Thyroid gland (tissue), 4 donors: ENCODE data around the gene CD160. TPM values are rescaled to one million over a fixed set of nuclear protein-coding genes. Genes with fewer than 3 reads are reported as not detected.

ENCODE experiments used
- DNase-seq, 2 donors: peaks; one replicate each; pipeline ENCODE4 v3.0.0-alpha.2; 2019
- H3K27ac ChIP-seq, 3 donors: fragments of 200-600 bp; sonication (generic); 1 replicate in 2 of 3; 2 replicates in 1 of 3; pipeline ENCODE4 v1.5.1; 2016 to 2019; ENCODE audit warnings: mild to moderate bottlenecking in 1 of 3, moderate library complexity in 1 of 3
- H3K27me3 ChIP-seq: fragments of 200-600 bp; sonication (generic); one replicate; pipeline ENCODE4 v1.5.1; 2019
- H3K36me3 ChIP-seq, 2 donors: fragments of 200-600 bp; sonication (generic); one replicate each; pipeline ENCODE4 v1.5.1; 2016 to 2019
- H3K4me1 ChIP-seq, 2 donors: fragments of 200-600 bp; sonication (generic); one replicate each; pipeline ENCODE4 v1.5.1; 2017 to 2019
- H3K4me3 ChIP-seq, 3 donors: fragments of 200-600 bp; sonication (generic); replicated peaks in 1 of 3; 1 replicate in 2 of 3; 2 replicates in 1 of 3; pipeline ENCODE4 v1.5.1; 2016; ENCODE audit warnings: mild to moderate bottlenecking in 1 of 3
- H3K9me3 ChIP-seq: fragments of 200-600 bp; sonication (generic); one replicate; pipeline ENCODE4 v1.5.1; 2017
- CTCF ChIP-seq, 6 experiments: fragments of 200-600 bp in 3 of 6; fragments of 450-650 bp in 3 of 6; sonication (generic) in 3 of 6; IDR thresholded peaks; one replicate each; pipeline ENCODE4 v1.5.1; 2016 to 2019; ENCODE audit warnings: antibody characterized with exemption in 6 of 6, mild to moderate bottlenecking in 2 of 6, inconsistent platforms in 1 of 6, moderate library complexity in 1 of 6
- POLR2A ChIP-seq, 2 donors: fragments of 450-650 bp; IDR thresholded peaks; one replicate each; pipeline ENCODE4 v1.6.1; 2017; ENCODE audit warnings: antibody characterized with exemption in 2 of 2, mild to moderate bottlenecking in 2 of 2, moderate library complexity in 1 of 2
- WGBS, 2 donors: methylation state at CpG; one replicate each; pipeline ENCODE4 v1.1.5; 2017; 5-methylcytosine and 5-hydroxymethylcytosine counted together
- intact Hi-C: fragments of 100-400 bp; cut with DNase I; formaldehyde crosslinking; loops from one replicate; pipeline ENCODE4 v1.15.1; 2023
- total RNA-seq, 4 donors: library from RNA; depleted of rRNA; stranded (reverse); fragments of >200 nt; gene quantifications; one replicate each; pipeline ENCODE4 v1.2.3, GENCODE V29; 2016

CD160 gene
- total RNA-seq, 4 donors from 2014 or later, result not detected

- no peak overlapping the region for H3K4me3 ChIP-seq
- H3K9me3 ChIP-seq, result no peaks in the 10 kb centered on the region
- TF ChIP-seq CTCF (IDR thresholded peaks at IDR 0.05) (no peak), POLR2A (IDR thresholded peaks at IDR 0.05) (no peak)
- H3K4me1 ChIP-seq, result peaks cover 0 to 6% of the 10 kb centered on the region in 2 donors
- no peaks in the 10 kb centered on the region for H3K36me3 ChIP-seq
- intact Hi-C loops, result no loop called here
- DNase-seq, result no peak
- H3K27me3 ChIP-seq, result no peaks in the 10 kb centered on the region
- 90 to 94% methylated on average over 2 of the region's 2 CpGs for WGBS, 2 donors
- H3K27ac ChIP-seq, result no peak overlapping the region
These were observed 13.1 kb upstream of the CD160 start for GRCh38 chr1:145706086-145706664.

GRCh38 chr1:145707183-145707867 lies 12.0 kb upstream of the CD160 start, which contains the start of gene PDZK1:
Gene PDZK1 (minus strand): TSS chr1:145707368. CDS start chr1:145688021, 19,347 bp downstream.
- Histone ChIP-seq H3K27me3 (no peaks in the 10 kb centered on the region), H3K27ac (no peak within 1 kb of the TSS), H3K9me3 (no peaks in the 10 kb centered on the region), H3K4me1 (peaks cover 7 to 8% of the 10 kb centered on the region in 2 donors), H3K4me3 (no peak within 1 kb of the TSS), H3K36me3 (no peaks in the 10 kb centered on the region)
- intact Hi-C loops, result no loop called here
- TF ChIP-seq POLR2A (IDR thresholded peaks at IDR 0.05) (no peak), CTCF (IDR thresholded peaks at IDR 0.05) (no peak)
- DNase-seq, result no peak
- 82 to 86% methylated on average over 9 of the region's 9 CpGs for WGBS, 2 donors

GRCh38 chr1:145708063-145708462 lies 11.2 kb upstream of the CD160 start:
- intact Hi-C loops, result no loop called here
- Histone ChIP-seq H3K9me3 (no peaks in the 10 kb centered on the region), H3K4me3 (no peak overlapping the region), H3K27ac (no peak overlapping the region), H3K4me1 (peaks cover 7 to 8% of the 10 kb centered on the region in 2 donors), H3K36me3 (no peaks in the 10 kb centered on the region), H3K27me3 (no peaks in the 10 kb centered on the region)
- DNase-seq, result no peak
- WGBS, 2 donors, result 59 to 86% methylated on average over 7 of the region's 7 CpGs
- TF ChIP-seq CTCF (IDR thresholded peaks at IDR 0.05) (no peak), POLR2A (IDR thresholded peaks at IDR 0.05) (no peak)

- Histone ChIP-seq H3K36me3 (no peaks in the 10 kb centered on the region), H3K4me3 (no peak overlapping the region), H3K9me3 (no peaks in the 10 kb centered on the region), H3K27me3 (no peaks in the 10 kb centered on the region), H3K27ac (peak overlapping the region in 1 of 3 donors; percentile 45), H3K4me1 (peaks cover 8 to 13% of the 10 kb centered on the region in 2 donors)
- 90% methylated on average over 4 of the region's 4 CpGs for WGBS, 2 donors
- TF ChIP-seq POLR2A (IDR thresholded peaks at IDR 0.05), result no peak
- intact Hi-C loops, result no loop called here
- DNase-seq, result no peak
These were observed 8.8 kb upstream of the CD160 start for GRCh38 chr1:145710291-145711027.

GRCh38 chr1:145711213-145711651 lies 8.1 kb upstream of the CD160 start:
- TF ChIP-seq CTCF (IDR thresholded peaks at IDR 0.05), result no peak
- no peak for TF ChIP-seq POLR2A (IDR thresholded peaks at IDR 0.05)
- peak; percentile 16 to 33 for DNase-seq
- Histone ChIP-seq H3K27me3 (no peaks in the 10 kb centered on the region), H3K27ac (peak overlapping the region in 2 of 3 donors; percentile 45 to 47), H3K4me1 (peaks cover 8 to 13% of the 10 kb centered on the region in 2 donors), H3K9me3 (no peaks in the 10 kb centered on the region), H3K4me3 (no peak overlapping the region), H3K36me3 (no peaks in the 10 kb centered on the region)
- intact Hi-C loops, result no loop called here
- 31 to 42% methylated on average over 2 to 3 of the region's 3 CpGs for WGBS, 2 donors
